IPS-NIHi11 (cell line): ENCODE results near the gene NEGR1.
"Not testable (repeated sequence)": the region's sequence is repeated elsewhere in the genome, so short reads cannot be mapped to it uniquely, and the experiment has no call there.

Source experiments
- DNase-seq: peaks from one replicate; pipeline ENCODE4 v3.0.0; 2012; ENCODE audit warnings: mixed read lengths, low spot score

NEGR1 gene

GRCh38 chr1:72282271-72283021 is at the start of gene NEGR1:
Gene NEGR1, minus strand, starts transcription at chr1:72282539.
- DNase-seq = peak; percentile 72

- no peak for DNase-seq
These were observed 44.2 kb upstream of the NEGR1 start for GRCh38 chr1:72326494-72326893.

- no peak for DNase-seq
These were observed 42.1 kb upstream of the NEGR1 start for GRCh38 chr1:72324451-72324850.

GRCh38 chr1:72322910-72323309 is 40.6 kb upstream of the NEGR1 start:
- DNase-seq = no peak

GRCh38 chr1:72296501-72296900 is 14.2 kb upstream of the NEGR1 start:
- no peak for DNase-seq

GRCh38 chr1:72288886-72289285 is 6.5 kb upstream of the NEGR1 start:
- DNase-seq = no peak

GRCh38 chr1:72286401-72286800 is 4.1 kb upstream of the NEGR1 start:
- no peak for DNase-seq

GRCh38 chr1:72285074-72285425 is 2.7 kb upstream of the NEGR1 start:
- DNase-seq = no peak

GRCh38 chr1:72284348-72285073 is 2.2 kb upstream of the NEGR1 start:
- peak; percentile 36 for DNase-seq

- DNase-seq = no peak
These were observed 1.7 kb upstream of the NEGR1 start for GRCh38 chr1:72284084-72284347.

- peak; percentile 36 for DNase-seq
These were observed 1.2 kb upstream of the NEGR1 start for GRCh38 chr1:72283307-72284083.

GRCh38 chr1:72283022-72283306 is 625 bp upstream of the NEGR1 start:
- no peak for DNase-seq

GRCh38 chr1:72281637-72282270 is 585 bp downstream of the NEGR1 start:
- no peak for DNase-seq

GRCh38 chr1:72281144-72281543 is 1.2 kb downstream of the NEGR1 start:
- no peak for DNase-seq

GRCh38 chr1:72280711-72281110 is 1.6 kb downstream of the NEGR1 start:
- DNase-seq = no peak

- DNase-seq = no peak
These were observed 2.2 kb downstream of the NEGR1 start for GRCh38 chr1:72280131-72280530.

- DNase-seq = no peak
These were observed 3.9 kb downstream of the NEGR1 start for GRCh38 chr1:72278461-72278860.

GRCh38 chr1:72271555-72272085 is 10.7 kb downstream of the NEGR1 start:
- no peak for DNase-seq

GRCh38 chr1:72262735-72263134 is 19.6 kb downstream of the NEGR1 start:
- DNase-seq = no peak

GRCh38 chr1:72253132-72253531 is 29.2 kb downstream of the NEGR1 start:
- DNase-seq = no peak

GRCh38 chr1:72241397-72241796 is 40.9 kb downstream of the NEGR1 start:
- DNase-seq = no peak

- DNase-seq = not testable (repeated sequence)
These were observed 46.4 kb downstream of the NEGR1 start for GRCh38 chr1:72235931-72236330.

GRCh38 chr1:72235062-72235461 is 47.3 kb downstream of the NEGR1 start:
- DNase-seq = no peak
